HG03045 (cell line): ENCODE results near the gene CAPN12.

Experiments
- ATAC-seq: cut with Tn5 transposase; IDR thresholded peaks from one replicate; pipeline ENCODE4 v1.9.1; 2021; ENCODE audit warnings: mild to moderate bottlenecking, moderate library complexity; ENCODE audit not compliant: unreplicated experiment

CAPN12 gene

GRCh38 chr19:38683393-38684077 is 60.7 kb downstream of the CAPN12 start:
- ATAC-seq, result no peak

- ATAC-seq, result no peak
Observed at GRCh38 chr19:38682872-38683392, 61.3 kb downstream of the CAPN12 start.

- ATAC-seq, result no peak
Observed at GRCh38 chr19:38682195-38682867, 61.9 kb downstream of the CAPN12 start.
